ENCODE data around the gene CTNNBIP1. TPM values are rescaled to one million over a fixed set of nuclear protein-coding genes. Genes with fewer than 3 reads are reported as not detected.
A peak's percentile ranks its signal among the peaks of the same experiment; 100 is the strongest.

CTNNBIP1 gene
- total RNA-seq, 1 experiment from 2014 or later = 44.4 TPM

DNA sequence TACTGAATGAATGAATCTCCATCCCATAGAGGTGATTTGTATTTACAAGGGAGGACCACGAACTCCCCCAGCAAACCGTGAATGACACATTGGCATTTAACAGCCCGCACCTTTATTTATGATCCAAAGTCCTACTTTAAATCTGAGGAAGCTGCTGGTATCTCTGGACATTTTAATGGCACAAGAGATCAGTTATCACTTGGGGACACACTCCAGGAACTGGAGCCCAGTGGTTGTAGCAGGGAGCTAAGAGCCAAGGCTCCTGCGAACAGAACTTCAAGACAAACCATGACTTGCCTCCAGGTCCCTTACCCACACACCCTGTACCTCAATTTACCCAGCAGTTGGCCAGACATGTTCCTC, 1.2 kb downstream of the CTNNBIP1 start:
- Histone ChIP-seq H3K27ac (ENCODE audit: insufficient read length, low read depth, low read length) (no peak overlapping the region), H4K91ac (ENCODE audit: insufficient read length, low read depth, low read length) (no peak overlapping the region), H3K23ac (ENCODE audit: insufficient read length, low read depth, low read length) (no peak overlapping the region), H3K4me1 (ENCODE audit: insufficient read depth, low read length) (0 out of 2 replicates have a peak, but pooled peaks cover 2% of the 10 kb centered on the region), H3K27me3 (ENCODE audit: insufficient read depth, low read length) (no peaks in the 10 kb centered on the region), H2BK20ac (ENCODE audit: low read depth, low read length, poor library complexity, severe bottlenecking) (no peak overlapping the region), H2AK5ac (ENCODE audit: insufficient read length, low read length) (no peak overlapping the region), H3K79me1 (ENCODE audit: insufficient read depth, low read depth, low read length, poor library complexity, severe bottlenecking) (no peaks in the 10 kb centered on the region), H3K18ac (ENCODE audit: insufficient read length, low read depth, low read length) (no peak overlapping the region), H2AFZ (ENCODE audit: low read length) (no peak overlapping the region), H3K79me2 (ENCODE audit: insufficient read depth, low read length) (peaks cover 3% of the 10 kb centered on the region; the same call in 1 of the 2 replicates), H3K4me2 (ENCODE audit: insufficient read depth, insufficient read length, low read length) (peak overlapping the region; percentile 84), H2BK5ac (ENCODE audit: insufficient read length, low read length) (no peak overlapping the region), H4K8ac (replicated peaks; ENCODE audit: insufficient read length, low read depth, low read length) (no peak overlapping the region), H3K56ac (ENCODE audit: insufficient read length, low read depth, low read length) (no peak overlapping the region), H2BK120ac (ENCODE audit: low read depth, low read length, poor library complexity, severe bottlenecking) (no peak overlapping the region), H2BK15ac (ENCODE audit: low read depth, low read length) (no peak overlapping the region), H4K5ac (ENCODE audit: insufficient read length, low read depth, low read length) (no peak overlapping the region), H3K9ac (ENCODE audit: extremely low read depth, insufficient read length, low read length) (peak overlapping the region; percentile 57), H3T11ph (ENCODE audit: low read length) (no peak overlapping the region), H3K14ac (ENCODE audit: insufficient read depth, low read length) (no peak overlapping the region), H4K20me1 (ENCODE audit: control insufficient read depth, insufficient read depth, insufficient read length) (no peaks in the 10 kb centered on the region), H3K23me2 (ENCODE audit: insufficient read length, low read depth, low read length, poor library complexity, severe bottlenecking) (peaks cover 12% of the 10 kb centered on the region), H3K9me3 (ENCODE audit: control insufficient read depth, low read depth, low read length) (no peaks in the 10 kb centered on the region), H3K4ac (ENCODE audit: low read depth, low read length) (no peak overlapping the region), H2BK12ac (ENCODE audit: insufficient read length, low read depth, low read length) (no peak overlapping the region)
- H3K27me3 Mint-ChIP-seq (ENCODE audit: low read depth) = no peaks in the 10 kb centered on the region; the same call in 1 of the 2 replicates
- no peak overlapping the region for H3K27ac Mint-ChIP-seq
- H3K4me1 Mint-ChIP-seq = peaks cover 25 to 38% of the 10 kb centered on the region in 2 experiments
- no peak for DNase-seq
- WGBS (ENCODE audit: extremely low coverage, insufficient read length, low lambda C conversion rate) = no CpG with 5 or more reads among the region's 4 CpGs
- no peaks in the 10 kb centered on the region for H3K9me3 Mint-ChIP-seq
- no peak for TF ChIP-seq CTCF (conservative IDR thresholded peaks at IDR 0.05)
- peak overlapping the region; percentile 86 to 95 for H3K4me3 Mint-ChIP-seq
- H3K36me3 Mint-ChIP-seq (ENCODE audit: insufficient read depth in 1 of 3, low read depth in 3 of 3) = no peaks in the 10 kb centered on the region; a peak in 1 of 7 replicates
